Liver (tissue), 9 donors: ENCODE data around the gene PSMB7. TPM values are rescaled to one million over a fixed set of nuclear protein-coding genes. Genes with fewer than 3 reads are reported as not detected.

Source experiments
- DNase-seq: peaks from one replicate; pipeline ENCODE4 v3.0.0-alpha.2; 2017; ENCODE audit warnings: low spot score
- H3K27ac ChIP-seq, 2 donors: one replicate each; pipeline ENCODE4 v1.7.0; 2013; ENCODE audit warnings: inconsistent platforms in 2 of 2, low read length in 2 of 2, control low read depth in 1 of 2, low read depth in 1 of 2, mild to moderate bottlenecking in 1 of 2
- H3K27me3 ChIP-seq, 4 donors: one replicate each; pipeline versions ENCODE4 v1.6.1 to v1.7.0; 2013; ENCODE audit warnings: low read length in 3 of 4, inconsistent platforms in 1 of 4, mild to moderate bottlenecking in 1 of 4, moderate library complexity in 1 of 4; ENCODE audit not compliant: control insufficient read depth in 4 of 4, insufficient read depth in 4 of 4
- H3K36me3 ChIP-seq, 4 donors: one replicate each; pipeline versions ENCODE4 v1.6.1 to v1.7.0; 2013; ENCODE audit warnings: low read length in 3 of 4, mild to moderate bottlenecking in 3 of 4, low read depth in 1 of 4, moderate library complexity in 1 of 4; ENCODE audit not compliant: control insufficient read depth in 4 of 4, insufficient read depth in 3 of 4
- H3K4me1 ChIP-seq, 4 donors: one replicate each; pipeline versions ENCODE4 v1.6.1 to v1.7.0; 2013; ENCODE audit warnings: low read length in 3 of 4, mild to moderate bottlenecking in 3 of 4, moderate library complexity in 1 of 4; ENCODE audit not compliant: control insufficient read depth in 4 of 4, insufficient read depth in 4 of 4
- H3K4me3 ChIP-seq, 3 donors: one replicate each; pipeline versions ENCODE4 v1.6.1 to v1.7.0; 2013; ENCODE audit warnings: low read length in 3 of 3, control low read depth in 1 of 3, low read depth in 1 of 3, mild to moderate bottlenecking in 1 of 3
- H3K9ac ChIP-seq, 2 donors: one replicate each; pipeline ENCODE4 v1.7.0; 2013; ENCODE audit warnings: low read length in 2 of 2, mild to moderate bottlenecking in 2 of 2, moderate library complexity in 2 of 2, control low read depth in 1 of 2, low read depth in 1 of 2
- H3K9me3 ChIP-seq, 4 donors: one replicate each; pipeline versions ENCODE4 v1.6.1 to v1.7.0; 2013; ENCODE audit warnings: low read length in 3 of 4; ENCODE audit not compliant: control insufficient read depth in 4 of 4
- EGR1 ChIP-seq, 2 donors: IDR thresholded peaks; 2 replicates each; pipeline ENCODE4 v1.6.1; 2016 to 2018; ENCODE audit warnings: antibody characterized with exemption in 2 of 2, low read depth in 2 of 2
- FOXA1 ChIP-seq: IDR thresholded peaks from 2 replicates; pipeline ENCODE4 v1.6.1; 2016; ENCODE audit warnings: antibody characterized with exemption
- FOXA2 ChIP-seq: IDR thresholded peaks from 2 replicates; pipeline ENCODE4 v1.6.1; 2016; ENCODE audit warnings: antibody characterized with exemption
- GABPA ChIP-seq, 2 donors: IDR thresholded peaks in 1 of 2; conservative IDR thresholded peaks in 1 of 2; 2 replicates each; pipeline ENCODE4 v1.6.1; 2016; ENCODE audit warnings: antibody characterized with exemption in 2 of 2, mild to moderate bottlenecking in 1 of 2, moderate library complexity in 1 of 2
- HNF4A ChIP-seq, 2 donors: conservative IDR thresholded peaks; 2 replicates each; pipeline ENCODE4 v1.6.1; 2016; ENCODE audit warnings: antibody characterized with exemption in 2 of 2, mild to moderate bottlenecking in 2 of 2
- HNF4G ChIP-seq: IDR thresholded peaks from 2 replicates; pipeline ENCODE4 v1.6.1; 2016; ENCODE audit warnings: antibody characterized with exemption
- JUND ChIP-seq, 2 donors: IDR thresholded peaks; 2 replicates each; pipeline ENCODE4 v1.6.1; 2016; ENCODE audit warnings: antibody characterized with exemption in 2 of 2
- NR2F2 ChIP-seq: IDR thresholded peaks from 2 replicates; pipeline ENCODE4 v1.6.1; 2016; ENCODE audit warnings: antibody characterized with exemption
- RAD21 ChIP-seq, 2 donors: IDR thresholded peaks; 2 replicates each; pipeline ENCODE4 v1.6.1; 2016; ENCODE audit warnings: antibody characterized with exemption in 2 of 2, mild to moderate bottlenecking in 2 of 2
- RXRA ChIP-seq, 2 donors: IDR thresholded peaks; 2 replicates each; pipeline ENCODE4 v1.6.1; 2017 to 2018; ENCODE audit warnings: antibody characterized with exemption in 2 of 2, mild to moderate bottlenecking in 1 of 2
- SP1 ChIP-seq: IDR thresholded peaks from 2 replicates; pipeline ENCODE4 v1.6.1; 2018; ENCODE audit warnings: antibody characterized with exemption, mild to moderate bottlenecking
- TAF1 ChIP-seq: conservative IDR thresholded peaks from 2 replicates; pipeline ENCODE4 v1.6.1; 2016; ENCODE audit warnings: antibody characterized with exemption, mild to moderate bottlenecking
- YY1 ChIP-seq: IDR thresholded peaks from 2 replicates; pipeline ENCODE4 v1.6.1; 2016; ENCODE audit warnings: antibody characterized with exemption, mild to moderate bottlenecking
- WGBS: extraction: QIAGEN DNeasy Blood & Tissue Kit; methylation state at CpG from one replicate; pipeline ENCODE4 v1.1.7; 2013; 5-methylcytosine and 5-hydroxymethylcytosine counted together
- polyA plus RNA-seq, 2 donors: library from polyadenylated mRNA; stranded (reverse) in 1 of 2; unstranded in 1 of 2; fragments of 200-250 nt in 1 of 2; fragments of >200 nt in 1 of 2; fragmentation: Nextera tagmentation in 1 of 2; extraction: Ambion mirVana in 1 of 2; gene quantifications; one replicate each; pipeline versions ENCODE4 v1.2.1 to v1.2.3, GENCODE V29; 2013 to 2015
- total RNA-seq, 2 donors: library from RNA; depleted of rRNA; stranded (reverse); fragments of >200 nt; gene quantifications; one replicate each; pipeline ENCODE4 v1.2.3, GENCODE V29; 2014
- TF ChIP-seq, protein P1 (sequence below): IDR thresholded peaks from 2 replicates; pipeline ENCODE4 v1.6.1; 2016; ENCODE audit warnings: antibody characterized with exemption
- TF ChIP-seq, protein P2 (sequence below): IDR thresholded peaks from 2 replicates; pipeline ENCODE4 v1.6.1; 2016; ENCODE audit warnings: antibody characterized with exemption
- TF ChIP-seq, protein P3 (sequence below): IDR thresholded peaks from 2 replicates; pipeline ENCODE4 v1.6.1; 2016; ENCODE audit warnings: antibody characterized with exemption, mild to moderate bottlenecking
- TF ChIP-seq, protein P4 (sequence below): fragments of 150-350 bp; IDR thresholded peaks from 2 replicates; pipeline ENCODE4 v1.5.1; 2017; ENCODE audit warnings: improper control_type of control experiment, low read depth, low read length; ENCODE audit not compliant: missing input control
- TF ChIP-seq, protein P5 (sequence below): IDR thresholded peaks from 2 replicates; pipeline ENCODE4 v1.6.1; 2016; ENCODE audit warnings: antibody characterized with exemption
- donor health status: healthy.
- donor health status: healthy.
- donor health status: healthy.
- donor health status: healthy.
- donor health status: healthy.

Gene PSMB7
- total and polyA plus RNA-seq, 4 donors, result 90.9 to 183 (median 134) TPM

DNA sequence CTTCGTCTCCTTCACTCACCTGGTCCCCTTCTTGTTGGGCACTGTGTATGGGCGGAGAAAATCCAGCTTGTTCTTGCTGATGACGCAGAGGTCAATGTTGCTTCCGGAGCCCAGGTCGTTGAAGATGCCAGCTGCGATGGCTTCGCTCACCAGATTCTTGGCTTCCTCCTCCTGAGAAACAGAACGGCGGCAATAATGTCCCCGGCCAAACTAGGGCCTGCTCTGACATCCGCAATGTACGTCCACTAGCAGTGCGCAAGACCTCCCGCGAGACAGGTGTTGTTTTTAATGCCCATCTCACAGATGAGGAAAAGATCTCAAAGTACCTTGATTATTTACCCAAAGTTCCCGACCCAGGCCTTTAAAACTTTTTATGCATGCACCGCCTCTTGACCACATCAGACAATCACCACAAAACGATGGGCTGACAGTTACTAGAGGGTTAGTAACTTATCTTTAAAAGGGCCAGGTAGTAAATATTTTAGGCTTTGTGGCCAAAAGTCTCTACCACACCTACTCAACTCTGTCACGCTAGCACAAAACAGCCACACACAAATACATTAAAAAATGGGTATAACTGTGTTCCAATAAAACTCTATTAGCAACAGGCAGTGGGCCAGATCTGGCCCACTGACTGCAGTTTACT lies 58.4 kb downstream of the PSMB7 start (continued):
- TF ChIP-seq, protein P1, sequence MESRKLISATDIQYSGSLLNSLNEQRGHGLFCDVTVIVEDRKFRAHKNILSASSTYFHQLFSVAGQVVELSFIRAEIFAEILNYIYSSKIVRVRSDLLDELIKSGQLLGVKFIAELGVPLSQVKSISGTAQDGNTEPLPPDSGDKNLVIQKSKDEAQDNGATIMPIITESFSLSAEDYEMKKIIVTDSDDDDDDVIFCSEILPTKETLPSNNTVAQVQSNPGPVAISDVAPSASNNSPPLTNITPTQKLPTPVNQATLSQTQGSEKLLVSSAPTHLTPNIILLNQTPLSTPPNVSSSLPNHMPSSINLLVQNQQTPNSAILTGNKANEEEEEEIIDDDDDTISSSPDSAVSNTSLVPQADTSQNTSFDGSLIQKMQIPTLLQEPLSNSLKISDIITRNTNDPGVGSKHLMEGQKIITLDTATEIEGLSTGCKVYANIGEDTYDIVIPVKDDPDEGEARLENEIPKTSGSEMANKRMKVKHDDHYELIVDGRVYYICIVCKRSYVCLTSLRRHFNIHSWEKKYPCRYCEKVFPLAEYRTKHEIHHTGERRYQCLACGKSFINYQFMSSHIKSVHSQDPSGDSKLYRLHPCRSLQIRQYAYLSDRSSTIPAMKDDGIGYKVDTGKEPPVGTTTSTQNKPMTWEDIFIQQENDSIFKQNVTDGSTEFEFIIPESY, result no peak
- TF ChIP-seq, protein P2, sequence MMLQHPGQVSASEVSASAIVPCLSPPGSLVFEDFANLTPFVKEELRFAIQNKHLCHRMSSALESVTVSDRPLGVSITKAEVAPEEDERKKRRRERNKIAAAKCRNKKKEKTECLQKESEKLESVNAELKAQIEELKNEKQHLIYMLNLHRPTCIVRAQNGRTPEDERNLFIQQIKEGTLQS, result no peak
- TF ChIP-seq HNF4A (conservative IDR thresholded peaks at IDR 0.05) (no peak), EGR1 (IDR thresholded peaks at IDR 0.05; ENCODE audit: low read depth in 2 of 2) (no peak), NR2F2 (no peak), JUND (IDR thresholded peaks at IDR 0.05) (no peak), RXRA (IDR thresholded peaks at IDR 0.05) (no peak), FOXA2 (no peak)

DNA sequence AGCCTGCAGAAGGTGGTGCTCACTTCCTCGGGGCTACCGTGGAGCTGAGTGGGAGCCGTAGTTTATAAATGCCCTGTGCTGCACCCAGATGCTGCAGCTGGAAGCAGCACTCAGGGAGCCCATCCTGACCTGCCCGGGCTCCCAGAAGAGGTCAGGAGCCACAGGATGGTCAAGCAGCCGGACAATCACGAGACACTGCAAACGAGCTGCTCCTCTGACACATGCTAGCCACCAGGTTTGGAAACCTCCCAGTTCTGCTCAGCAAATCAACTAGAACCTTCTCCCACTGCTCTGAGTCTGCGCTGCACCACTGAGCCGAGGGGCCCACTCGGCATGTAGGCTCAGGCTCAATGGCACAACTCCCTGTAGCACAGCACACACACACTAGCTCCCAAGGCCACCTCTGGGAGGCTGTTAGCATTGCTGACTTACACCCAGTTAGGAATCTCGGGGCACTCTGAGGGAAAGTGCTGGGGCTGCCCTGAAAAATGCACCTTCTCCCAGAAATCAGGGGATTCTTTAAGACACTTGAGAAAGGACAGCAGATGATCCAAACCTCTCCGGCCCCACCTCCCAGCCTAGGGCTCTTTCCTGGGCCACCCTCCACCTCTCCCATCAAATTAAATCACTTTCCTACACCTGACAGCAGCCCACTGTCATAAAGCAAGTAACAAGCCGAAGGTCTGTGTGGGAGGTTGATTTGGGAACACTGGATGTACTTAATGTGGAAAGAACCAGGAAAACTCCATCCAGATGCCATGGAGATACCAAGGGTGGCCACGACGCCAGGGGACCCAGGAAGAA lies 59.1 kb downstream of the PSMB7 start:
- Histone ChIP-seq H3K36me3 (peaks cover 3 to 48% (median 28%) of the 10 kb centered on the region in 4 donors), H3K4me1 (peaks cover 0 to 14% (median 5%) of the 10 kb centered on the region in 4 donors), H3K27me3 (no peaks in the 10 kb centered on the region), H3K9me3 (no peaks in the 10 kb centered on the region), H3K27ac (no peak overlapping the region), H3K4me3 (no peak overlapping the region), H3K9ac (no peak overlapping the region)
- TF ChIP-seq, protein P3, sequence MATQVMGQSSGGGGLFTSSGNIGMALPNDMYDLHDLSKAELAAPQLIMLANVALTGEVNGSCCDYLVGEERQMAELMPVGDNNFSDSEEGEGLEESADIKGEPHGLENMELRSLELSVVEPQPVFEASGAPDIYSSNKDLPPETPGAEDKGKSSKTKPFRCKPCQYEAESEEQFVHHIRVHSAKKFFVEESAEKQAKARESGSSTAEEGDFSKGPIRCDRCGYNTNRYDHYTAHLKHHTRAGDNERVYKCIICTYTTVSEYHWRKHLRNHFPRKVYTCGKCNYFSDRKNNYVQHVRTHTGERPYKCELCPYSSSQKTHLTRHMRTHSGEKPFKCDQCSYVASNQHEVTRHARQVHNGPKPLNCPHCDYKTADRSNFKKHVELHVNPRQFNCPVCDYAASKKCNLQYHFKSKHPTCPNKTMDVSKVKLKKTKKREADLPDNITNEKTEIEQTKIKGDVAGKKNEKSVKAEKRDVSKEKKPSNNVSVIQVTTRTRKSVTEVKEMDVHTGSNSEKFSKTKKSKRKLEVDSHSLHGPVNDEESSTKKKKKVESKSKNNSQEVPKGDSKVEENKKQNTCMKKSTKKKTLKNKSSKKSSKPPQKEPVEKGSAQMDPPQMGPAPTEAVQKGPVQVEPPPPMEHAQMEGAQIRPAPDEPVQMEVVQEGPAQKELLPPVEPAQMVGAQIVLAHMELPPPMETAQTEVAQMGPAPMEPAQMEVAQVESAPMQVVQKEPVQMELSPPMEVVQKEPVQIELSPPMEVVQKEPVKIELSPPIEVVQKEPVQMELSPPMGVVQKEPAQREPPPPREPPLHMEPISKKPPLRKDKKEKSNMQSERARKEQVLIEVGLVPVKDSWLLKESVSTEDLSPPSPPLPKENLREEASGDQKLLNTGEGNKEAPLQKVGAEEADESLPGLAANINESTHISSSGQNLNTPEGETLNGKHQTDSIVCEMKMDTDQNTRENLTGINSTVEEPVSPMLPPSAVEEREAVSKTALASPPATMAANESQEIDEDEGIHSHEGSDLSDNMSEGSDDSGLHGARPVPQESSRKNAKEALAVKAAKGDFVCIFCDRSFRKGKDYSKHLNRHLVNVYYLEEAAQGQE, result no peak
- TF ChIP-seq, protein P4, sequence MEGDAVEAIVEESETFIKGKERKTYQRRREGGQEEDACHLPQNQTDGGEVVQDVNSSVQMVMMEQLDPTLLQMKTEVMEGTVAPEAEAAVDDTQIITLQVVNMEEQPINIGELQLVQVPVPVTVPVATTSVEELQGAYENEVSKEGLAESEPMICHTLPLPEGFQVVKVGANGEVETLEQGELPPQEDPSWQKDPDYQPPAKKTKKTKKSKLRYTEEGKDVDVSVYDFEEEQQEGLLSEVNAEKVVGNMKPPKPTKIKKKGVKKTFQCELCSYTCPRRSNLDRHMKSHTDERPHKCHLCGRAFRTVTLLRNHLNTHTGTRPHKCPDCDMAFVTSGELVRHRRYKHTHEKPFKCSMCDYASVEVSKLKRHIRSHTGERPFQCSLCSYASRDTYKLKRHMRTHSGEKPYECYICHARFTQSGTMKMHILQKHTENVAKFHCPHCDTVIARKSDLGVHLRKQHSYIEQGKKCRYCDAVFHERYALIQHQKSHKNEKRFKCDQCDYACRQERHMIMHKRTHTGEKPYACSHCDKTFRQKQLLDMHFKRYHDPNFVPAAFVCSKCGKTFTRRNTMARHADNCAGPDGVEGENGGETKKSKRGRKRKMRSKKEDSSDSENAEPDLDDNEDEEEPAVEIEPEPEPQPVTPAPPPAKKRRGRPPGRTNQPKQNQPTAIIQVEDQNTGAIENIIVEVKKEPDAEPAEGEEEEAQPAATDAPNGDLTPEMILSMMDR, result no peak
- no peak for TF ChIP-seq SP1
- TF ChIP-seq HNF4A (conservative IDR thresholded peaks at IDR 0.05), result no peak
- TF ChIP-seq FOXA2, result no peak
- no peak for TF ChIP-seq FOXA1
- no peak for TF ChIP-seq RAD21 (IDR thresholded peaks at IDR 0.05)
- TF ChIP-seq, protein P1, result no peak
- TF ChIP-seq, protein P2, result no peak
- TF ChIP-seq EGR1 (IDR thresholded peaks at IDR 0.05; ENCODE audit: low read depth in 2 of 2), result no peak
- no peak for TF ChIP-seq TAF1
- no peak for TF ChIP-seq RXRA (IDR thresholded peaks at IDR 0.05)
- no peak for TF ChIP-seq YY1
- TF ChIP-seq, protein P5, sequence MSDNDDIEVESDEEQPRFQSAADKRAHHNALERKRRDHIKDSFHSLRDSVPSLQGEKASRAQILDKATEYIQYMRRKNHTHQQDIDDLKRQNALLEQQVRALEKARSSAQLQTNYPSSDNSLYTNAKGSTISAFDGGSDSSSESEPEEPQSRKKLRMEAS, result no peak
- no peak for TF ChIP-seq NR2F2
- no peak for TF ChIP-seq GABPA (IDR thresholded peaks at IDR 0.05 in 1 of 2, conservative IDR thresholded peaks at IDR 0.05 in 1 of 2)
- TF ChIP-seq HNF4G, result no peak
- TF ChIP-seq JUND (IDR thresholded peaks at IDR 0.05), result no peak
- 88% methylated on average over 15 of the region's 15 CpGs for WGBS
- DNase-seq, result no peak
